GM21529 (cell line): ENCODE measurements around the gene CNPY2.
A peak's percentile ranks its signal among the peaks of the same experiment; 100 is the strongest.
"Not testable (repeated sequence)": the region's sequence is repeated elsewhere in the genome, so short reads cannot be mapped to it uniquely, and the experiment has no call there.

Experiments used
- ATAC-seq: cut with Tn5 transposase; IDR thresholded peaks from one replicate; pipeline ENCODE4 v1.9.1; 2021; ENCODE audit not compliant: unreplicated experiment

The CNPY2 gene

DNA sequence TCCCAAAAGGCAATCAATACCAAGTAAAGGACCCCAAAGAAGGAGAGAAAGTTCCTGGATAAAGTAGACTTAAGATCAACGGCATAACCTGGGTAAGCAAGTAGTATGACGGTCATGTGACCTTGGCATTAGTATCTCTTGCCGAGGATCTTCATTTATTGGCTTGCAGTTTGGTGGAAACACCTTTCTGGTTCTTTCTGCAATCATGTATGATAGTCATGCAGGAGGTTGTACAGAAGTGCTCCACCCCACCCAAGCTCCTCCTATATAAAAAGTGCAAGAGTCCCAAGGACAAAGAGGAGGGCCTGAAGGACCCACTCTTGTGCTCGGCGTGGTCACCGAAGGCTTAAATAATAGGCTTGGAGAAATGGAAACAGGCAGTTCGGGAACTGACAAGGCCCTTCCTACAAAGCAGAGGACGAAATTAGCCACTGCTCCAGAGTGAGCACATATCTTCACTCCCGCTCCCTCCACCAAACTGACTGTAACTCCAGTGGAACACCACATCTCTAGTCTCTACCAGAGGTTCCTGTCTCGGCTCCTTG, 16.4 kb downstream of the CNPY2 start:
- peak; percentile 1 for ATAC-seq

GRCh38 chr12:56298828-56299227, 17.0 kb downstream of the CNPY2 start:
- ATAC-seq, result no peak

- ATAC-seq, result no peak
Measured at GRCh38 chr12:56297400-56297799, 18.4 kb downstream of the CNPY2 start.

- ATAC-seq, result no peak
Measured at GRCh38 chr12:56296295-56296694, 19.5 kb downstream of the CNPY2 start.

DNA sequence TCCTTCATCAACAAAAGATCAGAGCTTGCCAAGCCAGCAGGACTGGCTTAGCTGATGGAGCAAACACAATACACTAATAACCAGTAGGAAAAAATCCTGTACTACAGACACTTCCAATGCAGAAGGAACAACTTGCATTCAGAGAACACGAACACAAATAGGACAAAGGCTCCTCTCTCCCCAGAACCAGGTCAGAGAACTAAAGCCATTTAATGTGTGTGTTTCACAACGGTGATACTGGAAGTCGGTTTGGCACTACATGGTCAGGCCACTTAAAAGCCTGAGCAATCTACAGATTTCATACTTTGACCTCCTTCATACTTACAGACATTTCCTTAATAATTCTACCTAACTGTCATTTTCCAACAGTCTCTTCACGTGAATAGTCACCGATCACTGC, 22.0 kb downstream of the CNPY2 start:
- ATAC-seq, result no peak

- no peak for ATAC-seq
Measured at GRCh38 chr12:56288705-56289387, 26.9 kb downstream of the CNPY2 start.

GRCh38 chr12:56286044-56286830, 29.6 kb downstream of the CNPY2 start:
- ATAC-seq, result no peak

GRCh38 chr12:56284263-56284662, 31.5 kb downstream of the CNPY2 start:
- not testable (repeated sequence) for ATAC-seq

DNA sequence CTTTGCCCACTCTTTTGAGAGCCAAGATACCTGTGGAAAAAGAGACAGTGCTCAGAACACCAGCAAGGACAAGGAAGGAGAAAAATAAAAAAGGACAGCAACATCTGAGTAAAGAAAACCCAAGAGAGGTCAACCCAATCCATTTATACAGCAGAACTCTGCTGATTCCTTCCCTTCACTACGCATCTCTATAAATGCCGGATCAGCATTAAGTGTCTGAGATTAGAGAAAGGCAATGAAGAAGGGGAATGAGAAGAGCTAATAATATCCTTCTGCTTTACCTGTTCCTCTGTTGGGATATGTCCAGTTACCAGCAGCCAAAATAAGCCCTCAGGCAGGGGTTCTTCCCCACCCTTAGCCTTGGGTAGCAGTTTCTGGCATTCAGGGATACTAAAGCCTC, 33.2 kb downstream of the CNPY2 start:
- ATAC-seq, result no peak

GRCh38 chr12:56282030-56282429, 33.8 kb downstream of the CNPY2 start:
- ATAC-seq, result no peak

- no peak for ATAC-seq
Measured at GRCh38 chr12:56280849-56281248, 34.9 kb downstream of the CNPY2 start.

GRCh38 chr12:56278905-56279304, 36.9 kb downstream of the CNPY2 start:
- no peak for ATAC-seq

- ATAC-seq, result no peak
Measured at GRCh38 chr12:56274299-56274698, 41.5 kb downstream of the CNPY2 start.

DNA sequence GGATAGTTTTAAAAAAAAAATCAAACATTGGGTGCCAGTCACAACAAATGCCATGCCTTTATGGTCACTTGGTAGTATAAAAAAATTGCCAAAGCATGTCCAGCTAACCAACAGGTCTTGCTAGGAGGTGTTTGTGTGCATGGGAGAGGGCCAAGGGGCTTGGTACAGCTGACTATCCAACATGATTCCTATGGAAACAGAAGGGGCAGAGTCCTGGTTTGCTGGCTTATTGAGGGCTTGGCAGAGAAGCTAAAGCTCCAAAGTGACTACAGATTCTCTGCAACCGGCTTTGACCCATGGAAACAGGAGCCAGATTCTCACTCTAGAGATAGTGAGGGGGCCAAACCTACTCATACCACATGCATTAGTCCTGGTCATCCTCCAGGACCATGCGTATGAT, 43.3 kb downstream of the CNPY2 start:
- ATAC-seq, result not testable (repeated sequence)

DNA sequence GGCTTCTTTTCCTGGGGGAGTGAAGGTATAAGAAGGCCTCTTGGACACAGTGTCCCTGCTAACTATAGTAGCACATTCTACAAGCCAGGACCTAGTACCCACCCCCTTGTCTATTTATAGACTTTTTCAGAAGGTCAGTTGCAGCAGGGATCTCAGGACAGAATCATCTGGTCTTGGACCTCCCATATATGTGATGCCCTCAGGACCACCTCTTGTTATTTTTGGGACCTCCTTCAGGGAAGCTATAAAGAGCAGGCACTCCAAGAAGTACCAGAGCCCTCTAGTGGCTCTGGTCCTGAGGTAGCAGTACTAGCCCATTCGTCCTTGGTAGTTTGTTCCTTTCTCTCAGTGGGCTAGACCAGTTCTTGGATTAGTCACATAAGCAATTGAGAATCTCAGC, 44.8 kb downstream of the CNPY2 start:
- no peak for ATAC-seq

DNA sequence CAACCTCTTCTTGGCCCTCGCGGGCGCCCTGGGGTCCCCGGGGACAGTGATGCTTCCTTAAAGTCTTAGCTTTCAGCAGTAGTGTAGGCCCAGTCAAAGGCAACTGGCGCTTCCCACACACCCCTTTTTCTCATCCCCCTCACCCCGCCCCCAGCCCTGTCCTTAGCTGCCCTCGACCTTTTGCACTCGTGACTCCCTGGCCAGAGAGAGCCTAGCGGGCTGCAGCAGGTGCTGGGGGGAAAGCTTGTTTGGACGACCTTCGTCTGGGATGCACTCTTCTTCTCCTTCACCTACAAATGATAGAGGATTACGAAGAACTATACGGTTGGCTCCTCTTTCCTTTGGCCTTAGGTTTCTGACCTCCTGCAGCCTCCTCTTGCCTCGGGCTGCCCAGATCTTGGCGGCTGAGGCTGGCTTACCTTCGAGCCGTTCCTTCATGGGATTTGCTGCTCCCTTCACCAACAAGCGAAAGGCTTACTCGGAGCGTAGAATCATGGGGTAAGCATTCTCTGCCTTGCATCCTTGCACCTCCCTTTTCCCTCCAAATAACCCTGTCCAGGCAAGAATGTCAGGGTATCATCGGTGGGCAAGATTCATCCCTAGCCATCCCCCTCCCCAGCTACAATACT, 48.2 kb downstream of the CNPY2 start:
- ATAC-seq, result no peak

DNA sequence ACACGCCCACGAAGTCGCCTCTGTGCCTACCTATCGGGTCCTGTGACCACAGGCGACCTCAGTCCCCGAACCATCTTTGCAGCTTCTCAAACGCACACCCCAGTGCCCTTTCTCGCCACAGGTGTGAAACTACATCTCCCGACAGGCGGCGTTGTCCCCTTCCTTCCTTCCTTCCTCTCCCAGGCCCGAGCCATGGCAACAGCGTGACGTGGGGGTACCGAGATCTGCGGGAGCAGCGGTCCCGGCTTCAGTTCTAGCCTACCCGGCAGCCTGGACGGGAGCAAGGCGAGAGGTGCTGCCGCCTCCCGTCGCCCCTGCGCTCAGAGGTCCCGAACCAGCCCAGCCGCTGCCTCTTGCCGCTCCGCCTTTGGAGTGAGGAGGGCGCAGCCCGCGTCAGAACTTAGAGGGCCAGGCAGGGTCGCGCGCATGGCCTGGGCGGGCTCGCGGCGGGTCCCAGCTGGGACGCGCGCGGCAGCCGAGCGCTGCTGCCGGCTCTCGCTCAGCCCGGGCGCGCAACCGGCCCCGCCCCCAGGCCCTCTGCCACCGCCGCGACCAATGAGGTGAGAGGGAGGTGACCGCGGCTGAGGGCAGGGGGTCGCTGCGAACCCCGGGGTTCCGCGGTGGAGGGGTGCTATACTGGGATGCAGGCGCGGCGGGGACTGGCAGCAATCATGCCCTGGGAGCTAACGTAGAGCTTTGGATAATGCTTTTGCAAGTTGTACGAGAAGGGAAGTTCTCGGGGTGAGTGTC, 48.9 kb downstream of the CNPY2 start, which contains the start of gene COQ10A:
Gene COQ10A (plus strand): TSS at position 250 of the 750 bp plus-strand sequence. CDS start 177 bp downstream, at position 427.
- peak; percentile 89 for ATAC-seq

GRCh38 chr12:56266068-56266692, 49.6 kb downstream of the CNPY2 start:
- not testable (repeated sequence) for ATAC-seq

GRCh38 chr12:56262955-56263354, 52.8 kb downstream of the CNPY2 start:
- not testable (repeated sequence) for ATAC-seq

GRCh38 chr12:56261503-56262232, 54.1 kb downstream of the CNPY2 start:
- no peak for ATAC-seq
